Endothelial cell of umbilical vein (primary cell): ENCODE results near the gene LAMB1. TPM values are rescaled to one million over a fixed set of nuclear protein-coding genes. Genes with fewer than 3 reads are reported as not detected.
A peak's percentile ranks its signal among the peaks of the same experiment; 100 is the strongest.

ENCODE experiments used
- BruUV-seq: library from RNA; stranded (reverse); fragments of 400-500 nt; replicated peaks from 2 replicates; lab custom pipeline; 2021; lab: Mats Ljungman, UMichigan
- CTCF ChIA-PET: fragments of 300-600, 350-600 bp; sonication (Branson Sonifier 250); formaldehyde crosslinking; loops from one replicate; lab custom pipeline; 2021; ENCODE audit warnings: antibody characterized with exemption, inconsistent platforms; lab: Charles Lee
- POLR2A ChIA-PET: fragments of 300-600, 350-600 bp; sonication (Branson Sonifier 250); formaldehyde crosslinking; loops from one replicate; lab custom pipeline; 2021; ENCODE audit warnings: antibody characterized with exemption, inconsistent platforms; lab: Charles Lee
- DNase-seq: peaks from one replicate; pipeline ENCODE4 v3.0.0-alpha.2; 2011; ENCODE audit warnings: low read depth, low spot score
- FAIRE-seq: peaks from 2 replicates; lab custom pipeline; 2011; peaks lifted over from hg19 to GRCh38; lab: Jason Lieb, UNC
- H2AFZ ChIP-seq: 2 replicates; pipeline ENCODE4 v1.6.0; 2012; ENCODE audit warnings: low read depth, low read length, control low read depth, inconsistent platforms
- H3K27ac ChIP-seq: 2 replicates; pipeline ENCODE4 v1.5.1; 2011; ENCODE audit warnings: low read depth, mild to moderate bottlenecking, control low read depth, low read length, moderate library complexity; ENCODE audit not compliant: insufficient read depth
- H3K27me3 ChIP-seq, 2 experiments: 2 replicates each; pipeline versions ENCODE4 v1.6.0 to v1.6.1; 2011; ENCODE audit warnings: low read length in 2 of 2, mixed read lengths in 1 of 2; ENCODE audit not compliant: control insufficient read depth in 2 of 2, insufficient read depth in 2 of 2
- H3K36me3 ChIP-seq, 2 experiments: 2 replicates in 1 of 2; 3 replicates in 1 of 2; pipeline ENCODE4 v1.5.1; 2011; ENCODE audit warnings: low read length in 2 of 2, mild to moderate bottlenecking in 1 of 2, moderate library complexity in 1 of 2; ENCODE audit not compliant: control insufficient read depth in 2 of 2, insufficient read depth in 2 of 2; ENCODE audit errors: extremely low read depth in 1 of 2
- H3K4me1 ChIP-seq: 3 replicates; pipeline ENCODE4 v1.5.1; 2011; ENCODE audit warnings: mild to moderate bottlenecking, low read length; ENCODE audit not compliant: control insufficient read depth, insufficient read depth; ENCODE audit errors: extremely low read depth
- H3K4me2 ChIP-seq: 2 replicates; pipeline ENCODE4 v1.6.1; 2011; ENCODE audit warnings: low read length, control low read depth, mixed read lengths; ENCODE audit not compliant: insufficient read depth
- H3K4me3 ChIP-seq, 3 experiments: fragments of 200-600 bp in 1 of 3; sonication (generic), shearing (Covaris generic) in 1 of 3; replicated peaks in 1 of 3; 2 replicates each; pipeline ENCODE4 v1.5.1; 2011 to 2016; ENCODE audit warnings: control low read depth in 3 of 3, low read length in 3 of 3, mild to moderate bottlenecking in 2 of 3, inconsistent platforms in 1 of 3, low read depth in 1 of 3, moderate library complexity in 1 of 3; ENCODE audit not compliant: insufficient read depth in 1 of 3
- H3K79me2 ChIP-seq: 2 replicates; pipeline ENCODE4 v1.6.0; 2012; ENCODE audit warnings: low read length, inconsistent platforms; ENCODE audit not compliant: control insufficient read depth, insufficient read depth
- H3K9ac ChIP-seq: replicated peaks from 2 replicates; pipeline ENCODE3; 2011; ENCODE audit warnings: low read length, control low read depth; ENCODE audit not compliant: insufficient read depth; ENCODE audit errors: extremely low read depth
- H3K9me1 ChIP-seq: replicated peaks from 3 replicates; pipeline ENCODE4 v1.6.0; 2011; ENCODE audit warnings: mild to moderate bottlenecking, low read length; ENCODE audit not compliant: control insufficient read depth, insufficient read depth; ENCODE audit errors: extremely low read depth
- H3K9me3 ChIP-seq: replicated peaks from 2 replicates; pipeline ENCODE4 v1.5.1; 2012; ENCODE audit warnings: low read length, inconsistent platforms; ENCODE audit not compliant: control insufficient read depth, insufficient read depth
- H4K20me1 ChIP-seq: replicated peaks from 2 replicates; pipeline ENCODE3; 2011; ENCODE audit warnings: mild to moderate bottlenecking, low read length; ENCODE audit not compliant: control insufficient read depth, insufficient read depth; ENCODE audit errors: extremely low read depth
- EZH2 ChIP-seq: IDR thresholded peaks from 2 replicates; pipeline ENCODE4 v1.6.1; 2012; ENCODE audit warnings: borderline replicate concordance, low read depth, mild to moderate bottlenecking, moderate library complexity, low read length, inconsistent platforms; ENCODE audit not compliant: severe bottlenecking
- GATA2 ChIP-seq: IDR thresholded peaks from 2 replicates; pipeline ENCODE4 v1.7.0; 2011; ENCODE audit warnings: low read depth, mild to moderate bottlenecking, moderate library complexity, mixed read lengths, low read length; ENCODE audit not compliant: insufficient read length, insufficient read depth
- MAX ChIP-seq: IDR thresholded peaks from 2 replicates; pipeline ENCODE4 v1.6.1; 2011; ENCODE audit not compliant: insufficient read depth, insufficient read length
- dilution Hi-C: fragments of 300-500 bp; cut with MboI; formaldehyde crosslinking; loops from one replicate; pipeline ENCODE4 v1.15.0; 2019; ENCODE audit warnings: low sequenced_read_pairs; ENCODE audit not compliant: extremely low pct_ligation_motif_present
- intact Hi-C: fragments of 100-400 bp; cut with micrococcal nuclease; formaldehyde crosslinking; loops from one replicate; pipeline ENCODE4 v1.10.0; 2022
- polyA plus RNA-seq, 4 experiments: library from polyadenylated mRNA; depleted of rRNA in 3 of 4; stranded (reverse) in 3 of 4; unstranded in 1 of 4; fragments of >200 nt; gene quantifications; 2 replicates each; pipeline versions ENCODE4 v1.2.1 to v1.2.3, GENCODE V29; 2011 to 2012; ENCODE audit warnings: missing spikeins in 1 of 4
- total RNA-seq: library from RNA; stranded (reverse); gene quantifications from 2 replicates; pipeline ENCODE4 v1.2.3, GENCODE V29; 2021

The LAMB1 gene
- total and polyA plus RNA-seq, 2 donors (not counting 3 experiments of a cell fraction or from before 2014, with no cell fraction given): 588 to 703 TPM

- peak overlapping the region; percentile 88 for H3K9ac ChIP-seq
- no peaks in the 10 kb centered on the region for H4K20me1 ChIP-seq
- BruUV-seq: TSS peak; percentile 15
- H2AFZ ChIP-seq: no peak overlapping the region
- peaks cover 65% of the 10 kb centered on the region for H3K79me2 ChIP-seq
- no peaks in the 10 kb centered on the region for H3K27me3 ChIP-seq
- ChIA-PET POLR2A (interaction anchor here (0.9 to 1.2 kb wide), 2 partner anchors 14 to 47 kb away, joined by 3 read pairs; no protein-coding TSS in a partner anchor), CTCF (interaction anchor here (1.0 to 13.4 kb wide), 5 partner anchors 8 to 150 kb away, joined by 3 to 284 read pairs (median 6); no protein-coding TSS in a partner anchor)
- H3K9me1 ChIP-seq: no peaks in the 10 kb centered on the region
- peaks cover 74% of the 10 kb centered on the region for H3K4me1 ChIP-seq
- H3K9me3 ChIP-seq: no peaks in the 10 kb centered on the region
- H3K4me3 ChIP-seq: peak overlapping the region in 1 of 3 experiments; percentile 30
- FAIRE-seq: no peak
- peak overlapping the region; percentile 99 for H3K27ac ChIP-seq
- DNase-seq: peak; percentile 51
- H3K4me2 ChIP-seq: peak overlapping the region; percentile 73
- dilution Hi-C loops (no loop called here), intact Hi-C loops (loop anchor here (10.0 kb wide), 1 partner anchor 251 kb away; the partner anchor contains the start of gene CBLL1)
- no peak for TF ChIP-seq EZH2
- TF ChIP-seq GATA2: peak; percentile 44
- TF ChIP-seq MAX: no peak
- H3K36me3 ChIP-seq: peaks cover 19 to 40% of the 10 kb centered on the region in 2 experiments
Observed at GRCh38 chr7:107996072-107996882, 6.7 kb downstream of the LAMB1 start.
